Germinal center (tissue), 1 donor: ENCODE results near the gene RAB19.
"Not testable (repeated sequence)": the region's sequence is repeated elsewhere in the genome, so short reads cannot be mapped to it uniquely, and the experiment has no call there.

Experiments
- DNase-seq: peaks from one replicate; pipeline ENCODE4 v3.0.0; 2012; ENCODE audit warnings: mixed read lengths, low spot score

RAB19 gene

DNA sequence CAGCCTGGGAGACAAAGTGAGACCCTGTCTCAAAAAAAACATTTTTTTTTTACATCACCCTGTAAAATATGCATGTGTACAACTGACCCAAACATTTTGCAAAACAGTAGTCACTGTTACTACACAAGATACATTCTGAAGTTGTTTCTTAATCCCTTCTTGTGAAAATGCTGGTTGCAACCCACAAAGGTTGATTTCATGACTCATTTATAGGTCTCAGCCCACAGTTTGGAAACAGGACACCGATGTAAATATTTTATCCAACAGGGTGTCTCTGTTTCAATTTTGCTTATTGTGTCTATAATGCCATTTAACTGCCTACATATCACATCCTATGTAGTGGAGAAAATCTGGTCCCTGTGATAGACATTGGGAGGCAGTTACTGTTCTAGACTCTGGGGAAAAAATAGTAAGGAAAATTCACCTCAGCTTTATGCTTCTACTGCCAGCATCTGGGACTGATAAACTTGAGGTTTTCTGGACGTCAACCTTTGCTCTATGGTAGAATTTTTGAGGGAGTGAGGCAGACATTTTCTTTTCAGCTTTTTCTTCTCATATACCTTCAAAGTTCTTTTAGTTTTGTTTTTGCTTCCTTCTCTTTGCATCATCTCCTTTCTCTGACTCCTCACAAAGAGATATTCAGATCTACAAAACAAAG, 1.6 kb upstream of the RAB19 start:
- no peak for DNase-seq

DNA sequence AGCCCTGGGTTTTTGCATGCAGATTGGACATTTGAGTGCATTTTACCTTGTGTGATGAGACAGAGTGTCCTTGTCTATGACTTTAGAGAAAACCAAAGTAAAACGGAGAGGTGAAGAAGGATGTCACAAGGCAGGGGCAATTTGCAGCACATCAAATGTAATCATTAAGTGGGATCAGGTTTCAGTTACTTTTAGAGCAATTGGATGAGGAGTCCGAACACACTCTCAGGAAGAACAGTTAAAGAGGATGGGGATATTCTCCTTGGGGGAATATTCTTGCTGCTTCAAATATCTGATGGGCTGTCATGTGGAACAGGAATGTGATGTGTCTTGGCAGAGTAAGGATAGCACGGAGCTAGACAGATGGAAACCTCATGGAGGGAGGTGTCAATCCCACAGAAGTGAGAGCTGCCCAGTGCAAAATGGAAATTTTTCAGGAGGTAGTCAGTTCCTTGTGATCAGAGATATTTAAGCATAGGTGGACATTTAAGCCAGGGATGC, 757 bp downstream of the RAB19 start:
- no peak for DNase-seq

DNA sequence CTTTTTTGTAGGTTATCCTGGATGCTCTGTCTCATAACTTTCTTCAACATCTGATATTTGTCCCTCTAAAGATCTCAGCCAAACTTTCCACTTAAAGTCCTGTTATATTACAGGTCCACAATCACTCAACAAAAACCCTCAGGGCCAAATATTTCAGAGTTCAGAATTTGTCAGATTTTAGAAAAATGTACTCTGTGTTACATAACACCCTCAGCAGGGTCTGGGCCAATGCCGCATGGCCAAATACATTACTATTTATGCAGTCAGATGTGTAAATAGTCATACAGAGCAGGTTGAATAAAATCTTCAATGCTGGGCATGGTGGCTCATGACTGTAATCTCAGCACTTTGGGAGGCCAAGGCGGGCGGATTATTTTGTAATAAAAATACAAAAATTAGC, 11.5 kb downstream of the RAB19 start:
- DNase-seq, result no peak

DNA sequence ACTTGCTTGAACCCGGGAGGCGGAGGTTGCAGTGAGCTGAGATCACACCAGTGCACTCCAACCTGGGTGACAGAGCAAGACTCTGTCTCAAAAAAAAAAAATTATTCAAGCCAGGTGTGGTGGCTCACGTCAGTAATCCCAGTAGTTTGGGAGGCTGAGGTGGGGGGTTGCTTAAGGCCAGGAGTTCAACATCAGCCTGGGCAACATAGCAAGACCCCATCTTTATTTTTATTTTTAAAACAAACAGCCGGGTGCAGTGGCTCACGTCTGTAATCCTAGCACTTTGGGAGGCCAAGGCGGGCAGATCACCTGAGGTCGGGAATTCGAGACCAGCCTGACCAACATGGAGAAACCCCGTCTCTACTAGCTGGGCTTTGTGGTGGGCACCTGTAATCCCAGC, 12.0 kb downstream of the RAB19 start:
- not testable (repeated sequence) for DNase-seq

DNA sequence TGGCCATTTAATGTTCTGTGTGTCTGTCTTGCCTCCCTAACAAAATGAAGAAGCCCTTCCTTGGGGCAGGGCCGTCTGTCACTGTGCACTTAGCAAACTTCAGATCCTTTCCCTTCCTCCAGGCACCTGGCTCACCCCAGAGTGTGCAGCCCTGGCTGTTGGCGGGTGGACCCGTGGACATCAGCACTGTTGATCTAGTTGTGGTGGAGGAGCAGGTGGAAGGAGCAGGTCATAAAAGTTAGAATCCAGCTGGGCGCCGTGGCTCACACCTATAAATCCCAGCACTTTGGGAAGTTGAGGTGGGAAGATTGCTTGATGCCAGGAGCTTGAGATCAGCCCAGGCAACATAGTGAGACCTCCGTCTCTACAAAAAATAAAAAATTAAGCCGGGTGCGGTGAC, 12.7 kb downstream of the RAB19 start:
- no peak for DNase-seq

DNA sequence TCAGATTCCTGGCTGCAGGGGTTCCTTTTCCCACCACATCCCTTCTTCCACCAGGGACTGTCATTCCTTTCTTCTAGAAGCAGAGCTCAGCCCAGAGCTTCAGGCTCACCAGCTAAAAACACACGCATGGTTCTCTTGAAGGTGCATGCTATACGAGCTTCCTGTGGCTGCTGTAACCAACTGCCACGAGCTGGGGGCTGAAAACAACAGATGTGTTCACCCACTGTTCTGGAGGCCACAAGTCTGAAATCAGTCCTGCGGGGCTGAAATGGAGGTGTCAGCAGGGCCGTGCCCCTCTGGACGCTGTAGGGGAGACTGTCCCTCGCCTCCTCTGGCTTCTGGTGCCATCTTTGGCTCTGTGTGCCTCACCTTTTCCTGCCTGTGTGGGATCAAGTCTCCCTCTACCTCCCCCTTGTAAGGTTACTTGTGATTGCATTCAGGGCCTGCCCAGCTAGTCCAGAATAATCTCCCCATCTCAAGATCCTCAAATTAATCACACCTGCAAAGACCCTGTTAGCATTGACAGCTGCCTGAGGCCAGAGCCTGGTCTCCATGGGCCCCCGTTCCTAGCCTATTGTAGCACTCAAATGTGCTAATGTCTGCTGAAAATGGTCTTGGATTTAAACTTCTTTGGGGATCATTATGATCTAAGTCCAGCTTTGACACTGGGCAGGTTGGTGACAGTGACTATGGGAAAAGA, 13.7 kb downstream of the RAB19 start:
- no peak for DNase-seq

DNA sequence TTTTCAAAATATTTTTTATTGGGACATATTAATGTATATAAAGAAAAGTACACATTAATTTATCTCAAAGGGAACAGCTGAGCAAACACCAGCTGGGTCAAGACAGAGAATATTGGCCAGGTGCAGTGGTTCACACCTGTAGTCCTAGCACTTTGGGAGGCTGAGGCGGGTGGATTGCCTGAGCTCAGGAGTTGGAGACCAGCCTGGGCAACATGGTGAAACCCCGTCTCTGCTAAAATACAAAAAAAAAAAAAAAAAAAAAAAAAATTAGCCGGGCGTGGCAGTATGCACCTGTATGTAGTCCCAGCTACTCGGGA, 14.3 kb downstream of the RAB19 start:
- DNase-seq, result not testable (repeated sequence)

DNA sequence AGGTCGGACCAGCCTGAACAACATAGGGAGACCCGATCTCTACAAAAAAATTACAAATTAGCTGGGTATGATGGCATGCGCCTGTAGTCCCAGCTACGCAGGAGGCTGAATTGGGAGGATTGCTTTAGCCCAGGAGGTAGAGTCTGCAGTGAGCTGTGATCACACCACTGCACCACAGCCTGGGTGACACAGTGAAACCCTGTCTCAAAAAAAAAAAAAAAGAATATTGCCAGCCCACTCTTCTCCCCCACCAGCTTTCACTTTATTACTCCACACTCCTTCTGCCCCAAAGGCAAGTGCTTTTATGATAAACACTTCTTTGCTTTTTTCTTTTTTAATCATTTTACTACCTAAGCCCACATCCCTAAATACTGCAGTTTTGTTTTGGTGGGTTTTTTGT, 14.8 kb downstream of the RAB19 start:
- DNase-seq, result no peak

DNA sequence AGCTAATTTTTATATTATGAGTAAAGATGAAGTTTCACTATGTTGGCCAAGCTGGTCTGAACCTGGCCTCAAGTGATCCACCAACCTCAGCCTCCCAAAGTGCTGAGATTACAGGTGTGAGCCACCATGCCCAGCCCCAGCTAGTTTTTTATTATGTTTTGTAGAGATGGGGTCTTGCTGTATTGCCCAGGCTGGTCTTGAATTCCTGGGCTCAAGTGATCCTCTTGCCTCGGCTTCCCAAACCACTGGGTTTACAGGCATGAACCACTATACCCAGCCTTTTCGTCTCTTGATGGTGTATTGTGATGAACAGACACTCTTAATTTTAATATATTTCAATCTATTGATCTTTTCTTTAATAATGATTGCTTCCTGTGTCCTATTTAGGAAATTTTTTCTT, 17.7 kb downstream of the RAB19 start:
- DNase-seq, result no peak

DNA sequence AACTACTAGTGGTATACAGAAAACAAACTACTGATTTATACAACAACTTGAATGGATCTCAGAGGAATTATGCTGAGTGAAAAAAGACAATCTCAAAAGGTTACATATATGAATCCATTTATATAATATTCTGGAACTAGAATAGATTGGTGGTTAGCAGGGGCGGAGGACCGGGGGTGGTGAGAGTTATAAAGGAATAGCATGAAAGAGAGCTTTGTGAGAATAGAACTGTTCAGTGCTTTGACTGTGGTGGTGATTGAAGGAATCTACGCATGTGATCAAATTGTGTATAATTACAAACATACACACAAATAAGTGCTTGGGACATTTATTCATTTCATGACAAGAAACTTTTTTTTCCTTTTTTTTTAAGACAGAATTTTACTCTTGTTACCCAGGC, 19.6 kb downstream of the RAB19 start:
- DNase-seq, result no peak

DNA sequence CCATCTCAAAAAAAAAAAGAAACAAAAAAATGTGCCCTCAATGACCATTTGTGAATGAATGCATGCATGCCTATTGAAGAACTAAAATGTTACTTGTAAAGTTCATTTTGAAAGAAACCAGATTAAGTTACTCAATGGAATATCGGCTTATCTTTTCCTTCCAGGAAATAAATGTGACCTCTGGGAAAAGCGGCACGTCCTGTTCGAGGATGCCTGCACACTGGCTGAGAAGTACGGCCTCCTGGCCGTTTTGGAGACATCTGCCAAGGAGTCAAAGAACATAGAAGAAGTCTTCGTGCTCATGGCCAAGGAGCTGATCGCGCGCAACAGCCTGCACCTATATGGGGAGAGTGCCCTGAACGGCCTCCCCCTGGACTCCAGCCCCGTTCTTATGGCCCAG, 21.9 kb downstream of the RAB19 start:
- no peak for DNase-seq

DNA sequence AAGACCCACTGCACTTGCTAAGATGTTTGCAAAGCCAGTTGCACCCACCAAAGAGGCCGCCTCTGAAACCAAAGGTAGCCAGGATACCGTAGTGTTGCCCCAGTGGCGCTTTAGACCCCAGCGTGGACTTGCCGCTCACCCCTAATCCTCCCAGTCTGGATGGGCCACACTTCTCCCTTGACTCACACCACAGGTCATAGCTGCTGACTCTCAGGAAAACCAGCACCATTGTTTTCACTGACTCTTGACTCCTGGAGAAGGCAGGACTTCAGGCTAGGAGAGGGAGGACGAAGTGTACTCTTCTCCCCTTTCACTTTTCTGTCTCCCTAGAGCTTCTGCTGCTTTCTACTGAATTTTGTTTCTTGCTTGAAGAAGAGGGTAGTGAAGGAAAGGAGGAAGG, 22.3 kb downstream of the RAB19 start:
- DNase-seq, result no peak

DNA sequence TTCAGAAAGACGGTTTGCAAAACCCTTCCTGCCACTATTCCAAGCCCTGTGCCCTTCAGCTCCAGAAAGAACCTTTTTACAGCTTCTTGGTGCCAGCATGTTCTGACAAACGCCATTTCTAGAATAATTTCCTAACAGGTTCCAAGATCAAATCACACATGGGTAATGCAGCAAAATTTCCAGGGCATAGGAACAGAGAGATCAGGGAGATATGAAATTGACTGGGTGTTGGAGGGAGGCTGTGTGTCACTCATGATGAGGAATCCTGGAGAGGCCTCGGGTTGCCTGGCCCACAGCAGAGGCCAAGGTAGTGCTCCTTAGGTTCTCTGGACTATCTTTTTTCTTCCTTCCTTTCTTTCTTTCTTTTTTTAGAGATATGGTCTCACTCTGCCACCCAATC, 29.5 kb downstream of the RAB19 start:
- DNase-seq, result no peak

DNA sequence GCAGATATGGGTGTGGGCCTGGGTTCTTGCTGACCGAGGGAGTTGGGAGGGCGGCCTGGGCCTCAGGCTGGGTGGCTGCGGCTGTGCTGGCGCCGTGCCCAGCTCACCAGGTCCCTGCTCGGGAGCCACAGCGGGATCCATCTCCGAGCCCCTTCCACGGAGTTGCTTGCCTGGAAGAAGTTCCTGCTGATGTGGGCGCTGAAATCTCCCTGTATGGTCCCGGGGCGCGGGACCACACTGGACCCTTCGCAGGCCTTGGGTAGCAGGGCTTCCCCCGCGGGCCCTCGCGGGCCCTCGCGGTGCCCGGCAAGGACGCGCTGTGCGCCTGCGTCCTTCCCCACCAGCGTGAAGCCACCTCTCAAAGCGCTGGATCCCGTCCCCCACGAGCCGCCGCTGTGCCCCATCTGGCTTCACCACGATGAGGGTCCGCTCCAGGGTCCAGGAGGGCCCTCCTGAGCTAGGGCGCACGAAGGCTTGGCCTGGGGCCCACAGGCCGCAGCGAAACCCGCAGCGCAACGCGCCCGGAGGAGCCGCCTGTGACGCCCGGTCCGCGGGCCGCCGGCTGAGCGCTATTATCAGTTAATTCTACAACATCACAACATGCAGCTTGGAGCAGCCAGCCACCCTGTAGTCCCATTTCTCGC, 31.5 kb downstream of the RAB19 start:
- DNase-seq, result no peak

DNA sequence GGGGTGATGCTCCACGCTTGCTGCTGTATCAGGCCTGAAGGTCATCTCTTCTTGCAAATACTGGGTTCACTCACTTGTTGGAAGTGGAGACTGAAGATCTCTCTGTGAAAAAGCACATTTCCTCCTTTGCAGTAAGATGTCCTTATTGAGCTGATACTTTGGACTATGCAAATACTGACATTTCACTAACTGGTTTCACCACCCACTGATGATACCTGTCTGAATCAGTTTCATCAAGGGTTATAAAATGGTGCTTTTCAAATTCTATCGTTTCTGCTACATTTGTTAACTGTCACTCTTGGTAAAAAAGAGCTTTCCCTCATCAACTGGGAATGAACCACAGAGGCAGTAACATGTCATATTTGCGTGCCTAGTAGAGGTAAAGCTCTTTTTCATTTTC, 35.5 kb downstream of the RAB19 start:
- no peak for DNase-seq

DNA sequence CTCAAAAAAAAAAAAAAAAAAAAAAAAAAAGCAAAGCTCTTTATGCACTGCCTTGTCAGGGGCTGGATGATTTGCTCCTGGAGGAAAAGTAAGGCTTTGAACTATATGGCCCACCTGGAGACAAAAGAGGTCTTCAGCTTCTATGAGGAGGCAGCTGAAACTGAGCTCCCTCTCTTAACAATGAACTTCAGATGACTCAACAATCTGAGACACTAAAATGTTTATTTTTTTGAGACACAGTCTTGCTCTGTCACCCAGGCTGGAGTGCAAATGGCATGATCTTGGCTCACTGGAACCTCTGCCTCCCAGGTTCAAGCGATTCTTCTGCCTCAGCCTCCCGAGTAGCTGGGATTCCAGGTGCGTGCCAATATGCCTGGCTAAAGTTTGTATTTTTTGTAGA, 36.7 kb downstream of the RAB19 start:
- no peak for DNase-seq

DNA sequence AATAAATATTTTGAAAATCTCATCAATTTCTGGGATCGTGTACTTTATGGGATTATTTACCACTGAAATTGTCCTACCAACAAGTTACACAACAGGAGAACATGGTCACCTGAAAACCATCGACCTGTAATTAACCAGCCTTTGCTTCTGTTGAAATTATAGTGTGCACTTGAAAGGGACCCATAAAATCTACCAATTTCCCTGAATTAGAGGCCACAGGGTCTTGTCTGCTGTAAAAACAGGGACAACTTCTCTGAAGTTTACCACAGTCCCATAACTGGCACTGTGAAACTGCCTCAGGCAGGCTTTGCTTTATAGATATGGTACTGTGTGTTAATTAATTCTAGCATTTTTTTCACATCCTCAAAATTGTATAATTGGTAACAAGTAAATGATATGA, 37.7 kb downstream of the RAB19 start:
- no peak for DNase-seq

DNA sequence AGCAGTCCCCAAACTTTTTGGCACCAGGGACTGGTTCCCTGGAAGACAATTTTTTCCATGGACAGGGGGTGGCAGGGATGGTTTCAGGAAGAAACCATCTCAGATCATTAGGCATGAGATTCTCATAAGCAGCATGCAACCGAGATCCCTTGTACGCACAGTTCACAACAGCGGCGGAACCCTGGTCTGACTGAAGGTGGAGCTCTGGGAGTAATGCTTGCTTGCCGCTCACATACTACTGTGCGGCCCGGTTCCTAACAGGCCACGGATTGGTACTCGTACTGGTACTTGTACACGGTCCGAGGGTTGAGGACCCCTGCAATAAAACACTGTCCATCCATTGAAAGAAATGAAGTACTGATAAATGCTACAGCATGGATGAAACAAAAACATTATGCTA, 42.6 kb downstream of the RAB19 start:
- DNase-seq, result no peak

DNA sequence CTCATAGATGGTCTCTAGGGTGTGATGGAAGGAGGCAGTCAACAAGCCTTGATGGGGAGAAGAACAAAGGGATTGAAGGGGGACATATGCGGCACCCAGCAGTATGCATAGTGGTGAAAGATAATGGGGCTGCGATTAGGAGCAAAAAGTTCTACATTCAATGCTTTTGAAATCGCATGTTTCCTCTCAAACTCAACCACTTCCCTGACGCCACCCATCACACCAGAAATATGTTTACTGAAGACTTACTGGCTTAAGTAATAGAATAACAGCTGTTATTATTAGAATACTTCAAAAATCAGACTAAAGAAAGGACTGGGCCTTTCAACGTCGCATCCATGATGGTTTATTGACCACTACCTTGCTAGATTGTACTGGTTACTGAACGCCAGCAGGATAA, 44.0 kb downstream of the RAB19 start:
- DNase-seq, result no peak

DNA sequence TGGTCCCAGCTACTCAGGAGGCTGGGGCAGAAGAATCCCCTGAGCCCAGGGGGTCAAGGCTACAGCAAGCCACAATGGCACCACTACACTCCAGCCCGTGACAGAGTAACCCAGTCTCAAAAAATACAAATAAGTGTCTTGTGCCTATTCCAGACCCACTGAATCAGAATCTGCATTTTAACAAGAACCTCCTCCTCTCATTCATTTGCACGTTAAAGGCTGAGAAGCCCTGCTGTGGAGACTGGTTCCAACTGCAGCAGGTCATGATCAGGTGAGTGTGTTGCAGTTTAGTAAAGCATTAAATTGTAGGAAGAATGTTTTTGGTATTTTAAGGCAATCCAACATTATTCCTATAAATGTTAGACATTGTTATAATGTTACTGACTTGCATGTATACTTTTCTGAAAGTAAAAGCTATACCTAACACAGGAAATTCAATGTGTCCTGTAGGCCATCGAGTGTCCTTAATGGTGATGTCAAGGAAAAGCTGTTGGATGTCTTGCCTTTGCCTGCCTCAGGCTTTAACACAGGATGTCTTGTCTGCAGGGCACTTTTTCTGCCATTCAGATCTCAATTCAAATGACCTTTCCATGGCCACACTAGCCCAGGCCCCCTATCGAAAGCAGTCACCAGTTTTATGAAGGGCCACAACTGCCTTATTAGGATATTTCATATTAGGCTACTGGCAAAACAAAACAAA, 45.1 kb downstream of the RAB19 start:
- DNase-seq, result no peak

DNA sequence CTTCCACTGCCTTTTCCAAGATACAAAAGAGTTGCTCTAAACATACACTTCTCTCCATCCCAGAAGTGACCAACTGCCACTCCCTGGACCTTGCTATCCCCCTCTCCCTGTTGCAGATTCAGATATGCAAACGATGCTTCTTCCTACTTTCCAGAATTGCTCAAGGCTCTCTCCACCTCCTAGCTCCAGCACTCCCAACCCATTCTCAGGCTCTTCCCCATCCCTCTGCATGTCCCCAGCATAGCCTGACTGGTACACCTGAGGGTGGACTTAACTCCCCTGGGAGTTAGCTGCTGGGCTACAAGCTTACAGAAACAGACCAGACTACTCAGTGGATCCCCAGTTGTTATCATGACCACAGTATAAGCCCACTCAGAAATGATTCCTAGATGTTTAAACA, 47.9 kb downstream of the RAB19 start:
- DNase-seq, result no peak

DNA sequence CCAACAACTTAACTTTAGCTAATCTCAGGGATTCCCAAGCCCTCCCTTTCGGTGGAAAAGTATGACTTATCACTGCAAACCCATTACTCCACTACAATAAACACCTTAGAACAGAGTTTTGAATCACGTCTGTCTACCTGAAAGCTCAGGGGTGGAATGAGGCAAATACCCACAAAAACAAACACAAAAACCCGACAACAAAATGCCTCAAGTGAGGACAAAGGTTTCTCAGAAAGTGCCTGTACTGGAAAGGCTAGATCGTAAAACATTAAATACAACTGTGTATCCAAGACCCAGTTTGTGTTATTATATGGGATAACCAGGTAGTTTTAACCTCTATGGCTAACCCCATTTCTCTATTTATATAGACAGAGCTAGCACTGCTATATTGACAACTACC, 49.4 kb downstream of the RAB19 start:
- no peak for DNase-seq
